H1 (cell line): ENCODE measurements around the gene PRKAG3. TPM values are rescaled to one million over a fixed set of nuclear protein-coding genes. Genes with fewer than 3 reads are reported as not detected.
A peak's percentile ranks its signal among the peaks of the same experiment; 100 is the strongest.

Experiments
- CTCF ChIA-PET: fragments of 300-600 bp; sonication (Branson Sonifier 250); formaldehyde crosslinking; loops from one replicate; lab custom pipeline; 2021; ENCODE audit not compliant: partially characterized antibody; lab: Charles Lee
- POLR2A ChIA-PET: fragments of 300-600 bp; sonication (Branson Sonifier 250); formaldehyde crosslinking; loops from one replicate; lab custom pipeline; 2021; ENCODE audit warnings: inconsistent platforms; ENCODE audit not compliant: partially characterized antibody; lab: Charles Lee
- DNase-seq, 2 experiments: peaks; one replicate each; pipeline versions ENCODE4 v3.0.0 to v3.0.0-alpha.2; 2010 to 2022; ENCODE audit warnings: low spot score in 2 of 2, low read depth in 1 of 2, mixed read lengths in 1 of 2
- FAIRE-seq: peaks from 2 replicates; lab custom pipeline; 2011; peaks lifted over from hg19 to GRCh38; lab: Jason Lieb, UNC
- H2AFZ ChIP-seq: 2 replicates; pipeline ENCODE4 v1.8.1; 2012; ENCODE audit warnings: low read length, inconsistent platforms
- H2AK5ac ChIP-seq: 2 replicates; pipeline ENCODE4 v1.6.1; 2013; ENCODE audit warnings: low read depth, low read length
- H2BK120ac ChIP-seq: replicated peaks from 2 replicates; pipeline ENCODE3; 2013; ENCODE audit warnings: low read depth, low read length, inconsistent platforms
- H2BK12ac ChIP-seq: 2 replicates; pipeline ENCODE4 v1.6.1; 2013; ENCODE audit warnings: low read depth, low read length
- H2BK15ac ChIP-seq: 2 replicates; pipeline ENCODE4 v1.6.1; 2013; ENCODE audit warnings: low read length
- H2BK20ac ChIP-seq: 2 replicates; pipeline ENCODE4 v1.6.1; 2013; ENCODE audit warnings: low read length
- H2BK5ac ChIP-seq: 2 replicates; pipeline ENCODE4 v1.6.1; 2013; ENCODE audit warnings: low read depth, low read length
- H3K14ac ChIP-seq: 2 replicates; pipeline ENCODE4 v1.6.1; 2013; ENCODE audit warnings: inconsistent platforms; ENCODE audit not compliant: insufficient read length
- H3K18ac ChIP-seq: 2 replicates; pipeline ENCODE4 v1.6.1; 2013; ENCODE audit warnings: low read length; ENCODE audit errors: extremely low read depth
- H3K23ac ChIP-seq: 2 replicates; pipeline ENCODE4 v1.6.1; 2013; ENCODE audit warnings: inconsistent platforms; ENCODE audit not compliant: insufficient read length
- H3K23me2 ChIP-seq: 2 replicates; pipeline ENCODE4 v1.6.1; 2013; ENCODE audit warnings: low read depth, low read length
- H3K27ac ChIP-seq: 2 replicates; pipeline ENCODE4 v1.6.1; 2011; ENCODE audit warnings: low read depth, low read length, inconsistent platforms
- H3K27me3 ChIP-seq, 4 experiments: replicated peaks in 1 of 4; 1 replicate in 1 of 4; 2 replicates in 3 of 4; pipeline versions ENCODE4 v1.6.1 to v1.8.1; 2011 to 2013; ENCODE audit warnings: low read length in 3 of 4, mild to moderate bottlenecking in 3 of 4, inconsistent platforms in 2 of 4, mixed read lengths in 2 of 4, moderate library complexity in 1 of 4; ENCODE audit not compliant: control insufficient read depth in 3 of 4, insufficient read depth in 3 of 4; ENCODE audit errors: extremely low read depth in 1 of 4
- H3K36me3 ChIP-seq, 4 experiments: 2 replicates each; pipeline versions ENCODE4 v1.6.1 to v1.8.1; 2011 to 2013; ENCODE audit warnings: mild to moderate bottlenecking in 4 of 4, low read length in 3 of 4, moderate library complexity in 2 of 4, control low read depth in 1 of 4, inconsistent platforms in 1 of 4; ENCODE audit not compliant: insufficient read depth in 4 of 4, control insufficient read depth in 2 of 4
- H3K4ac ChIP-seq: replicated peaks from 2 replicates; pipeline ENCODE3; 2013; ENCODE audit warnings: low read length, low read depth, mixed read lengths, inconsistent platforms; ENCODE audit not compliant: insufficient read length
- H3K4me1 ChIP-seq, 4 experiments: replicated peaks in 1 of 4; 1 replicate in 1 of 4; 2 replicates in 3 of 4; pipeline versions ENCODE4 v1.6.1 to v1.8.1; 2011 to 2013; ENCODE audit warnings: low read length in 3 of 4, inconsistent platforms in 2 of 4, mixed read lengths in 1 of 4; ENCODE audit not compliant: insufficient read depth in 4 of 4, control insufficient read depth in 3 of 4
- H3K4me2 ChIP-seq, 2 experiments: 2 replicates each; pipeline versions ENCODE4 v1.6.1 to v1.8.1; 2011 to 2013; ENCODE audit warnings: low read depth in 2 of 2, low read length in 2 of 2, control low read depth in 1 of 2, inconsistent platforms in 1 of 2, mild to moderate bottlenecking in 1 of 2; ENCODE audit not compliant: insufficient read depth in 1 of 2
- H3K4me3 ChIP-seq, 4 experiments: fragments of 200-600, 300-600 bp in 1 of 4; sonication (generic), shearing (Covaris generic), sonication (Bioruptor Twin) in 1 of 4; 2 replicates each; pipeline versions ENCODE4 v1.5.1 to v1.8.1; 2011 to 2016; ENCODE audit warnings: low read length in 4 of 4, low read depth in 3 of 4, control low read depth in 2 of 4, inconsistent platforms in 2 of 4, mild to moderate bottlenecking in 2 of 4, mixed read lengths in 1 of 4, moderate library complexity in 1 of 4; ENCODE audit not compliant: insufficient read depth in 2 of 4; ENCODE audit errors: extremely low read depth in 1 of 4
- H3K56ac ChIP-seq: replicated peaks from 2 replicates; pipeline ENCODE3; 2013; ENCODE audit warnings: low read depth, mild to moderate bottlenecking, mixed read lengths, low read length, inconsistent platforms; ENCODE audit not compliant: insufficient read length
- H3K79me1 ChIP-seq: 2 replicates; pipeline ENCODE4 v1.6.1; 2013; ENCODE audit warnings: low read depth, low read length, control low read depth
- H3K79me2 ChIP-seq, 2 experiments: 2 replicates each; pipeline versions ENCODE4 v1.6.1 to v1.8.1; 2012 to 2013; ENCODE audit warnings: low read length in 2 of 2, mild to moderate bottlenecking in 2 of 2, inconsistent platforms in 1 of 2; ENCODE audit not compliant: insufficient read depth in 2 of 2, control insufficient read depth in 1 of 2
- H3K9ac ChIP-seq, 4 experiments: replicated peaks in 1 of 4; 1 replicate in 1 of 4; 2 replicates in 3 of 4; pipeline versions ENCODE4 v1.6.1 to v1.8.1; 2011 to 2013; ENCODE audit warnings: low read depth in 3 of 4, low read length in 3 of 4, control low read depth in 2 of 4, mild to moderate bottlenecking in 2 of 4, moderate library complexity in 2 of 4, inconsistent platforms in 1 of 4; ENCODE audit errors: extremely low read depth in 1 of 4
- H3K9me3 ChIP-seq, 2 experiments: 2 replicates each; pipeline versions ENCODE4 v1.6.1 to v1.8.1; 2012 to 2013; ENCODE audit warnings: mild to moderate bottlenecking in 2 of 2, moderate library complexity in 2 of 2, control low read depth in 1 of 2, inconsistent platforms in 1 of 2, low read depth in 1 of 2, low read length in 1 of 2, mixed read lengths in 1 of 2; ENCODE audit not compliant: insufficient read depth in 2 of 2
- H4K20me1 ChIP-seq, 2 experiments: replicated peaks in 1 of 2; 2 replicates each; pipeline versions ENCODE3 to v1.8.1; 2011 to 2013; ENCODE audit warnings: inconsistent platforms in 2 of 2, low read length in 2 of 2, mild to moderate bottlenecking in 1 of 2; ENCODE audit not compliant: insufficient read depth in 2 of 2, control insufficient read depth in 1 of 2
- H4K5ac ChIP-seq: 2 replicates; pipeline ENCODE4 v1.6.1; 2013; ENCODE audit warnings: low read length, low read depth, mixed read lengths, inconsistent platforms; ENCODE audit not compliant: insufficient read length
- H4K8ac ChIP-seq: 2 replicates; pipeline ENCODE4 v1.8.0; 2013; ENCODE audit warnings: mild to moderate bottlenecking, moderate library complexity, low read length, inconsistent platforms; ENCODE audit not compliant: insufficient read depth; ENCODE audit errors: extremely low read depth
- H4K91ac ChIP-seq: replicated peaks from 2 replicates; pipeline ENCODE3; 2013; ENCODE audit warnings: low read length, mixed read lengths, inconsistent platforms; ENCODE audit not compliant: insufficient read length
- E2F6 ChIP-seq: IDR thresholded peaks from 2 replicates; pipeline ENCODE4 v1.6.1; 2012; ENCODE audit warnings: inconsistent platforms
- JUN ChIP-seq: IDR thresholded peaks from 2 replicates; pipeline ENCODE4 v1.6.1; 2011; ENCODE audit warnings: low read depth, mild to moderate bottlenecking, improper control_type of control experiment, low read length
- KDM1A ChIP-seq: fragments of 200-600, 300-600 bp; sonication (generic); IDR thresholded peaks from 2 replicates; pipeline ENCODE4 v1.7.1; 2016; ENCODE audit warnings: mild to moderate bottlenecking, low read length, borderline replicate concordance
- PHF8 ChIP-seq: fragments of 200-600 bp; sonication (generic); conservative IDR thresholded peaks from 2 replicates; pipeline ENCODE4 v1.7.1; 2012; ENCODE audit warnings: low read depth, mild to moderate bottlenecking, inconsistent platforms, low read length, moderate library complexity
- RNF2 ChIP-seq: fragments of 200-900, 300-1000 bp; sonication (generic); IDR thresholded peaks from 2 replicates; pipeline ENCODE4 v1.7.1; 2016; ENCODE audit warnings: borderline replicate concordance, low read depth, mild to moderate bottlenecking, antibody characterized with exemption, low read length; ENCODE audit not compliant: poor library complexity, severe bottlenecking; ENCODE audit errors: missing control alignments
- SAP30 ChIP-seq: fragments of 300-600 bp; sonication (generic); IDR thresholded peaks from 2 replicates; pipeline ENCODE4 v1.7.1; 2012; ENCODE audit warnings: low read length, moderate library complexity, mild to moderate bottlenecking, inconsistent platforms; ENCODE audit not compliant: insufficient read depth, insufficient replicate concordance
- SUZ12 ChIP-seq: fragments of 200-600 bp; sonication (generic); IDR thresholded peaks from 2 replicates; pipeline ENCODE4 v1.6.1; 2012; ENCODE audit warnings: mild to moderate bottlenecking, inconsistent platforms, low read length, moderate library complexity, mixed read lengths
- WGBS, 2 experiments: shearing (Covaris generic) in 1 of 2; methylation state at CpG; one replicate each; pipeline versions ENCODE4 v1.1.6 to v1.1.7; 2013 to 2015; ENCODE audit warnings: low lambda C conversion rate in 2 of 2, mixed read lengths in 2 of 2, inconsistent platforms in 1 of 2, low coverage in 1 of 2, missing lambda C conversion rate in 1 of 2; ENCODE audit not compliant: insufficient replicate concordance in 2 of 2, insufficient coverage in 1 of 2, insufficient read length in 1 of 2; ENCODE audit errors: extremely low coverage in 1 of 2, missing lambda C conversion rate in 1 of 2; 5-methylcytosine and 5-hydroxymethylcytosine counted together
- polyA plus RNA-seq, 7 experiments: library from polyadenylated mRNA; depleted of rRNA in 3 of 7; stranded (reverse) in 5 of 7; unstranded in 2 of 7; fragments of >200 nt in 5 of 7; fragments of 200-250 nt in 2 of 7; gene quantifications; 1 replicate in 5 of 7; 2 replicates in 1 of 7; 4 replicates in 1 of 7; pipeline versions ENCODE4 v1.2.1 to v1.2.3, GENCODE V29; 2011 to 2013; ENCODE audit warnings: missing spikeins in 2 of 7, mixed read lengths in 2 of 7
- total RNA-seq: library from RNA; stranded (reverse); fragmentation: NEBNext Ultra II Directional; extraction: Animal tissue kit (Norgen Biotek cat#: 25700); gene quantifications from 2 replicates; pipeline ENCODE4 v1.2.1, GENCODE V29; 2021
- TF ChIP-seq, protein P1 (sequence below): IDR thresholded peaks from 2 replicates; pipeline ENCODE4 v1.6.1; 2012; ENCODE audit warnings: low read length, inconsistent platforms

PRKAG3 gene
- total and polyA plus RNA-seq, 2 of the 8 experiments (the other 6 are each of a cell fraction or from before 2014, with no cell fraction given), result not detected

DNA sequence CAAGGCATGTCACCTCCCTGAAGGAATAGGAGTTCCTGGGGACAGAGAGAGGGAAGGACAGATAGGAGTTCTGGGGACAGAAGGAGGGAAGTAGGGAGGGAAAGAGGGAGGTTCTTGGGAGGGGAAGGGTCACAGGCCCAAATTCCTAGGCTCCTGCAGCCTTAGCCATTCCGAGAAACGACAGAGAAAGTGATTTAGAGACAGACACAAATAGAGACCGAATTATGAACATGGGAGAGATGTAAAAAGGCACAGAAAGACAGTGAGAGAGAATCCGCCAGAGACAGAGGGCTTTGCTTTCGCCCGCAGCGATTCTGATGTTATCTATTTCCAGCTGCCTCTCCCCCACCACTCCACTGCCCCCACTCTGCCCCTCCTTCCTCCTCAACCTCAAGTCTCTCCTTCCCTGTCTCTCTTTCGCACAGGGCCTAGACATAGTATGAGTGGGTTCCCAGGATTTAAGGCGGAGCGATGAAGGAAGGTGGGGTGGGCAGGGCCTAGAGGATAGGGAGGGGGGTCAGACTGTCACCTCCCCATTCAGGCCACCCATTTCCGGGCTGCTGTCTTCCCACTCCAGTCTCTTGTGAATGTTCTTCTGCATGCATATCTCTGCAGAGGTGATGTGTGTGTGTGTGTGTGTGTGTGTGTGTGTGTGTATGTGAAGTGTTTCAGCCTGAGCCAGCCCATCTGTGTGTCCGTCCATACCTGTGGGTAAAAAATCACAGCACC lies 24.7 kb upstream of the PRKAG3 start:
- DNase-seq (no peak), FAIRE-seq (no peak)
- H3K4me2 ChIP-seq, result no peak overlapping the region; a peak in 1 of 4 replicates
- H3K27me3 ChIP-seq, result peaks cover 76 to 87% (median 83%) of the 10 kb centered on the region in 4 experiments
- WGBS, 2 experiments, result 28% methylated on average over 12 of the region's 12 CpGs; no CpG with 5 or more reads in 1 of the 2 experiments
- no peak overlapping the region for H3K14ac ChIP-seq
- H2AK5ac ChIP-seq, result no peak overlapping the region
- no peak overlapping the region for H2BK20ac ChIP-seq
- H2BK5ac ChIP-seq, result no peak overlapping the region
- peaks cover 11 to 13% of the 10 kb centered on the region in 2 experiments for H4K20me1 ChIP-seq
- no peak overlapping the region for H2BK15ac ChIP-seq
- H2BK120ac ChIP-seq, result no peak overlapping the region
- H3K79me1 ChIP-seq, result no peaks in the 10 kb centered on the region
- H3K79me2 ChIP-seq, result no peaks in the 10 kb centered on the region
- H3K4me3 ChIP-seq, result no peak overlapping the region
- no peak overlapping the region for H3K23ac ChIP-seq
- no peak overlapping the region for H3K9ac ChIP-seq
- no peak overlapping the region for H2AFZ ChIP-seq
- ChIA-PET CTCF (interaction anchor here (1.0 to 3.0 kb wide), 11 partner anchors 16 to 146 kb away, joined by 3 to 35 read pairs (median 6); partner anchors contain the start of gene FEV), POLR2A (interaction anchor here (1.3 kb wide), 1 partner anchor 8 kb away, joined by 4 read pairs; no protein-coding TSS in a partner anchor)
- H3K36me3 ChIP-seq, result peaks cover 0 to 2% (median 0%) of the 10 kb centered on the region in 4 experiments; a peak in 1 of 8 replicates
- H3K4me1 ChIP-seq, result peaks cover 16 to 50% (median 27%) of the 10 kb centered on the region in 4 experiments
- H2BK12ac ChIP-seq, result 0 out of 2 replicates have a peak overlapping the region, but pooled peaks have one; percentile 39
- no peaks in the 10 kb centered on the region for H3K9me3 ChIP-seq
- no peak overlapping the region for H3K27ac ChIP-seq
- no peak overlapping the region for H3K56ac ChIP-seq
- no peak overlapping the region for H4K91ac ChIP-seq
- no peak overlapping the region for H3K4ac ChIP-seq
- TF ChIP-seq SUZ12, result peak; percentile 43; the same call in 1 of the 2 replicates
- TF ChIP-seq PHF8, result no peak
- no peak for TF ChIP-seq E2F6
- TF ChIP-seq KDM1A, result no peak
- TF ChIP-seq RNF2, result peak; percentile 32
- TF ChIP-seq JUN, result no peak
- TF ChIP-seq, protein P1, sequence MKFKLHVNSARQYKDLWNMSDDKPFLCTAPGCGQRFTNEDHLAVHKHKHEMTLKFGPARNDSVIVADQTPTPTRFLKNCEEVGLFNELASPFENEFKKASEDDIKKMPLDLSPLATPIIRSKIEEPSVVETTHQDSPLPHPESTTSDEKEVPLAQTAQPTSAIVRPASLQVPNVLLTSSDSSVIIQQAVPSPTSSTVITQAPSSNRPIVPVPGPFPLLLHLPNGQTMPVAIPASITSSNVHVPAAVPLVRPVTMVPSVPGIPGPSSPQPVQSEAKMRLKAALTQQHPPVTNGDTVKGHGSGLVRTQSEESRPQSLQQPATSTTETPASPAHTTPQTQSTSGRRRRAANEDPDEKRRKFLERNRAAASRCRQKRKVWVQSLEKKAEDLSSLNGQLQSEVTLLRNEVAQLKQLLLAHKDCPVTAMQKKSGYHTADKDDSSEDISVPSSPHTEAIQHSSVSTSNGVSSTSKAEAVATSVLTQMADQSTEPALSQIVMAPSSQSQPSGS, result no peak
- no peak for TF ChIP-seq SAP30
- H3K23me2 ChIP-seq, result peaks cover 5% of the 10 kb centered on the region; the same call in 1 of the 2 replicates
- H4K8ac ChIP-seq, result no peak overlapping the region
- no peak overlapping the region for H3K18ac ChIP-seq
- no peak overlapping the region for H4K5ac ChIP-seq
